Inflammatory macrophage treated with lipopolysaccharide for 4 hours (primary cell): ENCODE results near the gene FRMPD1.

Source experiments
- DNase-seq: peaks from one replicate; pipeline ENCODE4 v3.0.0-alpha.2; 2020

Gene FRMPD1

DNA sequence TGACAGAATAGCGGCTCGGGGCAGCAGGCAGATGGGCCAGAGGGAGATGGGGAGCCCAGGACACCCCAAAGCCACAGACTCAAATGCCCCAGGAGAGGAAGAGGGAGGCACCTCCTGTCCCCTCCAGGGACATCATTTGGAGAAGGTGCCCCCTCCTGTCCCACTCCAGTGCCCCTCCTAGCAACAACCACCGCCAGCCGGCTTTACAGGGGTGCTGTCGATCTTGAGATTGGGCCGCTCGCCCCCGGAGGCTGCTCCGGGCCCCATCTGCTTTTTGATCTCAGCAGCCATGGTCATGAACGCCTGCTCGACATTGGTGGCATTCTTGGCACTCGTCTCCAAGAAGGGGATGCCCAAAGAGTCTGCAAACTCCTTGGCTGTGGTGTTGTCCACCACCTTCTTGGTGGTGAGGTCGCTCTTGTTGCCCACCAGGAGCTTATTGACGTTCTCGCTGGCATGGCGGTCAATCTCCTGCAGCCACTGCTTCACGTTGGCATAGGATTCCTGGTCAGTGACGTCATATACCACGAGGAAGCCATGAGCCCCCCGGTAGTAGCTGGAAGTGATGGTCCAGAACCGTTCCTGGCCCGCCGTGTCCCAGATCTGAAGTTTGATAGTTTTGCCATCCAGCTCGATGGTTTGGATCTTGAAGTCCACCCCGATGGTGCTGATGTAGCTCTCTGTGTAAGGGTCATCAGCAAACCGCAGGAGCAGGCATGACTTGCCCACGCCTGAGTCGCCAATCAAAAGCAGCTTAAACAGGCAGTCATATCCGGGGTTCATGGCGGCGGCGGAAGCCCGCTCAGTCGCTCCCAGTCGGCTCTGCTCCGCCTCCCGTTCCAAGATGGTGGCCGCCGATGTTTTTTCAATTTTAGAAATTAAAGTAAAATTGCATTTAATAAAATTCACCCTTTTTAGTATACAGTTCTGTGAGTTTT, 14.0 kb upstream of the FRMPD1 start:
- DNase-seq: no peak

DNA sequence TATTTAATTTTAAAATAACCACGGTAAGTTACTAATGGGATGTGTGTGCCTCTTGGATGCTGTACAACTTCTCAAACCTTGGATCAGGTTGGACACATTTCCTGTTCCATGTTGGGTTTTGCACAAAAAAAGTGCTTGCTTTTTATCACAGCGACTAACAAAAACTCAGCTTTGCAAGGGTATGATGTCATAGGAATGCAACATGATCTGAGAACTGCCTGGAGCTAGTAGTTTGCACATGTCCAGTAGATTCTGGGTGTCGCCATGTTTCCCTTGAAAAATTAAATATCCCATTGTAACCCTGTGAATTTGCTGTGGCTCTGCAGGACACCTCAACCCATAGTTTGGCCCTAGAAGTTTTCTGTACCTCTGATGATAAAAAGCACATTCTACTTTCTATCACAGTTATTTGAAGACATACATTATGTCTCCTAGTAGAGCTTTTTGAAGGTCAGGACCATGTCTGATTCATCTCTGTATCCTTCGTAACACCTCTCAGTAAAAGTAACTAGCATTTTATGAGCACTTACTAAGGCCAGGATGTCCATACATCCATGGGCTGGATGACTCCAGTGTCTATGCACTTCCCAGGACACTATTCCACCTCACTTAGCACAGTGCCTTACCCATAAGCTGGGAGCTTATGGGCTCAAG, 11.5 kb upstream of the FRMPD1 start:
- DNase-seq: no peak

DNA sequence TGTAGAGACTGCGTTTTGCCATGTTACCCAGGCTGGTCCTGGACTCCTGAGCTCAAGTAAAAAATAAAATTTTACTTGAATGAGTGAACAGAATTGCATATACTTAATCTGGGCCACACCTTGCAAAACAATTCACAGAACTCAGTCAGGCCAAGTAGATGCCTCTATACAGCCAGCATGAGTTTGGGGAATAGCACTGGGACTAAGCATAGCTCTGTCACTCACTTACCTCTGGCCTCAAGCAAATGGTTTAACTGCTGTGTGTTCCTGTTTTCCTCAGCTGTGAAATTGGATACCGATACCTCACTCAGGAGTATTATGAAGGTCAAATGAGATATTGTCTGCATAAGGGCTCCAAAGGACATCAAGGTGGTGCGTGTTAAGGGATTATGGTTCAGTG, 10.9 kb upstream of the FRMPD1 start:
- no peak for DNase-seq

DNA sequence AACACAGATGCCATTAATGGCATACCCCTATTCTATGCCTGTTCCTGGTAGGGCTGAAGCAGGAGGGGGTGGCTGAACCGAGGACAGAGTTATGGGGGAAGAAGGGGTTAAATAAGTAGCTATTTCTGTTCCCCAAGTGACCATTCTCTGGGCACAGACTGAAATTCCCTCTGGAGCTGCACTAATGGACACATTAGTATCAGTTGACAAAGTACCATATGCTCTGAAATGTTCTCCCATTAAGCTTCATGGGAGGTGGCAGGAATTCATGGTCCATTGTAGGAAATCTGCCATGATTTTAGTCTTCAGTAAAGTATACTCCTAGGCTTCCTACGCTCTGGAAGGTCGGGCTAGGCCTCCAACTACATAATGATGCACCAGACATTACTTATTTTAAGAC, 10.5 kb upstream of the FRMPD1 start:
- DNase-seq: no peak

DNA sequence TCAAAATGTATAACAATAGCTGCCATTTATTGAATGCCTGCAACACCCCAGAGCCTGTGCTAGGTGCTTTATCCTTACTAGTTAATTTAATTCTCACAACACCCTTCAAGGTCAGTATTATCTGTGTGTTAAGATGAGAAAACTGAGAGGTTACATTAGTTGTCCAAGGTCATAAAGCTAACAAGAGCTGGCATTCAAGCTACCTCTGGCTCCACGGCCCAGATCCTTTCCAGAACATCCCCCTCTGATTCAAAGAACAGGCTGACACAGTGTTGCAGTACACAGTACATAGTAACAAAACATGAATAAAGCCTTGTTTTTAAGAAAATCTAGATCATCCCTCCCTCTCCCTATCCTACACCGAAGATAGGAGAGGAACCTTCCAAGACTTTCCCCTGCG, 9.4 kb upstream of the FRMPD1 start:
- DNase-seq: no peak

GRCh38 chr9:37643214-37643613, 7.5 kb upstream of the FRMPD1 start:
- DNase-seq: no peak

- no peak for DNase-seq
Measured at GRCh38 chr9:37645903-37646506, 4.7 kb upstream of the FRMPD1 start.

DNA sequence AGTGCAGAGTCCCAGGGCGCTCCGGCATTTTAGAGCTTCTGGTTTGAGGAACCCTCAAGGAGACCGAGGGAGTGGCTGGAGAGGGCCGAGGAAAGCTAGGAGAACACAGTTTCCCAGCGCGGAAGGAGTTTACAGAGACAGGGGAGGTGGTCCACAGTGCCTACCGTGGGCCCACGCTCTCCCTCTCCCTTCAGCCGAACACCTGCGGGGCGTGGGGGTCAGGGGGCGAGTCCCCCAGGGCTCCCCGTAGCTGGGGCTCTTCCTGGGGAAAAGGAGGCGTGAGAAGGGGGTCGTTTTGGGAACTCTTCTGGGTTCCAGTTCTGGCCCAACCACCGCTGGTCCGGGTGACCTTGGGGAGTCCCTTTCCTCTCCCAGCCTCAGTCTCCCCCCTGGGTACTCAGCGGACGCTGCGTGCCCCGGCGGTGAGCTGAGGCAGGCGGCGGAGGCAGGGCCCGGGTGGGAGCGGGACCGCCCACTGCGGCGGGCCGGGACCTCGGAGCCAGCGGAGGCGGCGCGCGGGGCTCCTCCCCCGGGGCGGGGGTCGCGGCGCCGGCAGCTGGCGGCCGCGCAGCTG, 368 bp upstream of the FRMPD1 start:
- no peak for DNase-seq

DNA sequence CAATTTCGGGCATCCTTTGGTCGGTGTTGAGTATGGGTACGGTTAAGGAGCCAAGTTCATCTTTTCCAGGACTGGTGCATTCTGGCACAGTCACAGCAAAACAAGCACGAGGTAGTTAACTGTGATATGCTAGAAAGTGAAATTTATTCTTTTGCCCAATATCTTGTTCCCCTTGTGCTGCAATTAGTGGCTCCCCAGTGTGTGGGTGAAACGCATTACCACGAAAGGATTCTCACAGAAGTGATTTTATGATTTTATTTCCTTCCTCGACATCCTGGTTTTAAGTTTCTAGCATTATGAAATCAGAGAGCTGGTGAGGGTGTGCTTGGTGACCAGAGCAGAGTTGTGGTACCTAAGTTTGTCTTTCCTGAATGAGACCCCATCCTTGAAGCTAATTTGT, 1.5 kb downstream of the FRMPD1 start:
- peak; percentile 82 for DNase-seq

DNA sequence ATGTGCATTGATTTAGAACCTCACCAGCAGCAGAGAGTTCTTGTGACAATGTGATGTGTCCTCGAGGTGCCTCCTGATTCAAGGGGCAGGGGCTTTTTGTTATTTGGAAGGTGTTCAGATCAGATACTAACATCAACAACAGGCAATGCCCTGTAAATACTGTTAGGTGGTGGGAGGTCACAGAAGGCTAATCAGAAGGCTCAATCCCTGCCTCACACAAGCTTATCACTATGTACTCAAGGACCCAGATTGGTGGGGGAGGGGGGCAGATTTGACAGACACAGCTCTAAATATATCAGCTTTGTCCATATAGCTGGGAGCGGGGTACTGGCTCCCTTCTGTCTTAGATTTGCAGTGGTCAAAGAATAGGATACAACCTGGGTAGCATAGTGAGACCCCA, 2.6 kb downstream of the FRMPD1 start:
- DNase-seq: no peak

DNA sequence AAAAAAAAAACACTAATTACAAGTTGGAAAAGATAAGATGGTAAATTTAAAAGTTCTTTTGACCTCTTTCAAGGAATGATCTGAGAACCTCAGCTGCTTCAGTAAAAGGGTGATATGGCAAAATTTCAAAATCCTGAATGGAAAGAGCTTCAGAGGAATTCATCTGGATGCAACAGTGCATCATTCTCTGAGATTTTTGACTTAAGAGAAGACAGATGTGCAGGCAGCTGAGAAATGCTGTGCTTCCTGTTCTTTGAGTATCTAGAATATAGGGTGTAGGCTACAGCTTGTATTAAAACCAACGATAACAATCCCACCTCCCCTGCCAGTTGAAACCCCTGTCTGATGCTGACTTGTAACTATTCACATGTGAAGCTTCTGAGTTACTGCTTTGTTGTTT, 6.2 kb downstream of the FRMPD1 start:
- DNase-seq: no peak

DNA sequence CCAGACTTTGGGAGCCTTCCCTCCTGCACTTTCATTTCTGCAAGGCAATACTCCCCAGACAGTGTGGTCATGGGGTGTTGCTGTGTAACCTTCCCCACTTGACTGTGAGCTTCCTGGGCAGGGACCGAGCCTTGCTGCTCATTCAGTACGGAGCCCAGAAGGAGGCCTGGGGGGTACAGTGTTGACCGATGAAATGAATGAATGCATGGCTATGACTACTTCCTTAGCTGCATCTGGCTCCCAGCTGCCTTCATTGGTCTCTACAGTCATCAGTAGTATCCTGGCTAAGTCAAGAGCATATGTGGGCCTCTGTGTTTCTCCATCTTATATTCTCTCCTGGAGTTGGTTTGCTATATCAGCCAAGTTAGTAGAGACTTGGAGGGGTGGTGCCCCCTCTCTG, 9.9 kb downstream of the FRMPD1 start:
- no peak for DNase-seq

- no peak for DNase-seq
Measured at GRCh38 chr9:37663926-37664325, 13.2 kb downstream of the FRMPD1 start.

- DNase-seq: no peak
Measured at GRCh38 chr9:37667706-37668105, 17.0 kb downstream of the FRMPD1 start.

DNA sequence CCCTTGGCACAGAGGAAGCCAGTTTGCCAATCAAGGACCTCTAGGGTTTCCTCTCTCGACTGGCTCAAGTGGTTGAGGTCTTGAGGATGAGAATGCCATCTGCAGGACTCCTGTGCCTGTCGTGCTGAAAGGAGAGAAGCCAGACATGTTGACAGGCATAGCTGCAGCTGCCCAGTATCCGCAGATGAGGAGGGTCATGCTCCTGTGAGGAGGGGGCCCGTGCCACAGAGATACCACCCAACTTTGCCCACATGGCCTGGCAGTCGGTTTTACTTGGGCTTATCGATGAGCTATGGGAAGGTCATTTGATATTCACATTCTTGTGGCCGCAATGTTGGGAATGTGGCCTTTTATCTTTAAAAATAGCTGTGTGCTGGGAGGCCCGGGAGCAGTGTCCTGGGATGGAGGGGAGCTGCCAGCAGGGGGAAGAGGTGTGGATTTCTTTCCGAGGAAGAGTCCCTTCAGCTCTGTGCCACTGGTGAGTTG, 17.4 kb downstream of the FRMPD1 start:
- DNase-seq: no peak

DNA sequence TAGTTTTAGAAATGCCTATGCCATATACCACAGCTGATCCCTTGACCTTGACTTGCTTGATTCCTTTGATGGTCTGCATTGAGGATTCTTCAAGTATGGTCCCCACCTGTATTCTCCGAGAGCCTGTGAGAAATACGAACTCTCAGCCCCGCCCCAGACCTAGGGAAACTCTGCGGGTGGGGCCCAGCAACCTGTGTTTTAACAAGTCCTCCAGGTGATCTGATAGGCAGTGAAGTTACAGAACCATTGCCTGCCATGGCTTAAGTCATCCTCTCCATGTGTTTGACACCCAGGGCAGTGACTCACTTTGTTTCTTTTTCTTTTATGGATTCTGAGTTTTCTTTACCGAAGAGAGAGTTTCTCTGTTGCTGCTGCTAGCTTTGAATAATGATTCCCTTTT, 18.5 kb downstream of the FRMPD1 start:
- no peak for DNase-seq

DNA sequence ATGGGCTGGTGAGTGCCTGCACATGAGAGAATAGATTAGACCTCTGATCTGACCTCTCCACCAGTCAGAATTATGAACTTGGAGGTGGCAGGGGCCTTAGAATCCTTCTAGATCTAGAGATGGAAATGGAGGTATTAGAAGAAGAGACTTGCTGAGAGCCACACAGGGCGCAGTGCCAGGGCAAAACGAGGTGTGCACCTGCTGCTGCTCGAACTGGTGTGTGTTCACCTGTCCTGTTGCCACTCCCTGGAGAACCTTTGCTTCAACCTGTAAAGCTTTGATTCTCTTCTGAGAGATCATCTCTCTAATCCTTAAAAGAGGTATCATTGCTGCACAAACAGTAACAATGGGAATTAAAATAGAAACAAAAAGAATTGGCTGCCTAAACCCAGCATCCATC, 24.9 kb downstream of the FRMPD1 start:
- DNase-seq: no peak

DNA sequence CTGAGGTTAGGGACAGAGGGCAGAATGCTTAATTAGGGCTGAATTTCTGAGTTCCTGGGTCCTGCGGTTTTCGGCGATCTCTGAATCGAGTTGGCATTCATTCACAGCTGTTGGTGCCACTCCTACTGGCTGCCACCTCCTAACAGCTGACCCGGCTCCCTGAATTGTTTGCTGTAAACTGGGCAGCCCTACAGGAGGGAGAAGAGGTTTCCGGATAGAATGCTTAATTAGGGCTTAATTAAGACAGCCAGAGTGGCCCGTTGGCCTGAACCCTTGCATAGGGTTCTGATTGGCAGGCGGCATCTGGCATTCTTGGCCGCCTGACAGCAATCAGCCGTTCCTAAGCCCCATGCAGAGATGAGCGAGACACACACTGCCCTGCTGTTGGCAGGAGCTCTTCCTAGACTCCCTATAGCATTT, 25.7 kb downstream of the FRMPD1 start:
- DNase-seq: no peak

GRCh38 chr9:37677435-37677834, 26.7 kb downstream of the FRMPD1 start:
- DNase-seq: no peak

GRCh38 chr9:37678789-37679273, 28.1 kb downstream of the FRMPD1 start:
- no peak for DNase-seq

DNA sequence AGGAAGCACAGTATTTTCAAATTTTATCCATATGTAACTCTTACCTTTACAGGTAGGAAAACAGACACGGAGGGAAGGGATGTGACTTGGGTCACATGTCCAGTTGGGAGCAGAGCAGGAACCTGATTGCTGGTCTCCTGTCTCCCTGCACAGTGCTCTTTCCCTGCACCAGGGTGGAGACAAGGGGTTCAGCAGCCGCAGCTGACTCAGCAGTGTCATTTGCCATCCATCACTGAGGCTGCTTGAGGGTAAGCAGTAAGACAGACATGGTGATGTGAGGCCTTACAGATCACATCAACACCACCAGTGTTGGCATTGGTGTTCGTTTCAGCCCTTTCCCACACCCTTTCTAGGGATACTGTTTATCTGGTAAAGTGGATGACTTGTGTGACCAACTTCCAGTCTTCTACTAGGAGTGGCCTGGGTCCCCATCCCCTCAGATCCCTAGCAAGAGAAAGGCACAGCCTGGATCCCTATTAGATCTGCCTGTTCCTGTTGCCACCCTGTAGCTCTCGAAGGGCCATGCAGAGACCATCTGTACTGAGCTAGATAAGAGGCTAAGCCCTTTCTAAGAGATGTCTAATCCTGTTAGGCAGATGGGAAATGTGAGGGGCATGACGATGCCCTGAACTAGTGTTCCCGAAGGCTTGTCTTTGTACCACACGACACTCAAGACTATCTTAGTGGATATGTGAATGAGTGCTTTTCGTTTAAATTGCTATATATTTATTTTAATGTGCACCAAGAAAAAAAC, 29.1 kb downstream of the FRMPD1 start:
- DNase-seq: no peak

DNA sequence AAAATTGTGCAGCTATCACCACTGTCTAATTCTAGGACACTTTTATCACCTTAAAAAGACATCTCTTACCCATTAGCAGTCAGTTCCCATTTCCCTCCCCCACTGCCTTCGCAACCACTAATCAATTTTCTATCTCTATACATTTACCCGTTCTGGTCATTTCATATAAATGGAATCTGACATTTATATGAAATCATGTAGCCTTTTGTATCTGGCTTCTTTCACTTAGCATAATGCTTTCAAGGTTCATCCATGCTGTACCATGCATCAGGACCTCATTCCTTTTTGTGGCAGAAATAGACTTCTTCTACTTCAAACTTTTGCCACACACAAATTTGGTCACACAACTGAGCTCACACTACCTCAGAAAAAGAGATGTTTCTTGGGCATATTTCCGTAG, 32.2 kb downstream of the FRMPD1 start:
- DNase-seq: no peak
